Keratinocyte (primary cell): ENCODE results near the gene MADD. TPM values are rescaled to one million over a fixed set of nuclear protein-coding genes. Genes with fewer than 3 reads are reported as not detected.

Experiments used
- DNase-seq: peaks from one replicate; pipeline ENCODE4 v3.0.0-alpha.2; 2011; ENCODE audit warnings: low read depth, missing footprints, low spot score
- FAIRE-seq: peaks from 2 replicates; lab custom pipeline; 2011; peaks lifted over from hg19 to GRCh38; lab: Jason Lieb, UNC
- H2AFZ ChIP-seq: 2 replicates; pipeline ENCODE4 v1.6.0; 2012; ENCODE audit warnings: low read length, control low read depth, inconsistent platforms; ENCODE audit not compliant: control insufficient read depth
- H3K27ac ChIP-seq: 2 replicates; pipeline ENCODE4 v1.5.1; 2011; ENCODE audit warnings: low read length; ENCODE audit not compliant: control insufficient read depth, insufficient read depth
- H3K27me3 ChIP-seq: 3 replicates; pipeline ENCODE4 v1.6.0; 2011; ENCODE audit warnings: low read length; ENCODE audit not compliant: control insufficient read depth, insufficient read depth; ENCODE audit errors: extremely low read depth
- H3K36me3 ChIP-seq, 2 experiments: 2 replicates in 1 of 2; 3 replicates in 1 of 2; pipeline ENCODE4 v1.5.1; 2011; ENCODE audit warnings: low read length in 2 of 2, mild to moderate bottlenecking in 1 of 2; ENCODE audit not compliant: control insufficient read depth in 2 of 2, insufficient read depth in 2 of 2; ENCODE audit errors: extremely low read depth in 1 of 2
- H3K4me1 ChIP-seq: 3 replicates; pipeline ENCODE4 v1.5.1; 2011; ENCODE audit warnings: low read length; ENCODE audit not compliant: control insufficient read depth, insufficient read depth; ENCODE audit errors: extremely low read depth
- H3K4me2 ChIP-seq: 3 replicates; pipeline ENCODE4 v1.6.0; 2011; ENCODE audit warnings: low read depth, low read length; ENCODE audit not compliant: control insufficient read depth, insufficient read depth; ENCODE audit errors: extremely low read depth
- H3K4me3 ChIP-seq, 3 experiments: fragments of 200-600 bp in 1 of 3; sonication (generic) in 1 of 3; 2 replicates in 2 of 3; 3 replicates in 1 of 3; pipeline ENCODE4 v1.5.1; 2011 to 2016; ENCODE audit warnings: low read length in 3 of 3, mild to moderate bottlenecking in 3 of 3, control low read depth in 2 of 3, inconsistent platforms in 1 of 3, low read depth in 1 of 3, mixed read lengths in 1 of 3, mixed run types in 1 of 3, moderate library complexity in 1 of 3; ENCODE audit not compliant: control insufficient read depth in 2 of 3, insufficient read depth in 2 of 3; ENCODE audit errors: extremely low read depth in 1 of 3
- H3K79me2 ChIP-seq: 2 replicates; pipeline ENCODE4 v1.6.0; 2012; ENCODE audit warnings: low read length; ENCODE audit not compliant: control insufficient read depth, insufficient read depth
- H3K9ac ChIP-seq: 3 replicates; pipeline ENCODE4 v1.6.0; 2011; ENCODE audit warnings: low read length; ENCODE audit not compliant: control insufficient read depth, insufficient read depth; ENCODE audit errors: extremely low read depth
- H3K9me1 ChIP-seq: 3 replicates; pipeline ENCODE4 v1.6.0; 2011; ENCODE audit warnings: low read length; ENCODE audit not compliant: control insufficient read depth, insufficient read depth; ENCODE audit errors: extremely low read depth
- H3K9me3 ChIP-seq: 2 replicates; pipeline ENCODE4 v1.5.1; 2012; ENCODE audit warnings: low read depth, low read length; ENCODE audit not compliant: control insufficient read depth
- H4K20me1 ChIP-seq: 3 replicates; pipeline ENCODE4 v1.6.0; 2011; ENCODE audit warnings: low read length; ENCODE audit not compliant: control insufficient read depth, insufficient read depth; ENCODE audit errors: extremely low read depth
- CTCF ChIP-seq, 3 experiments: IDR thresholded peaks in 1 of 3; conservative IDR thresholded peaks in 1 of 3; optimal IDR thresholded peaks in 1 of 3; 2 replicates in 2 of 3; 3 replicates in 1 of 3; pipeline versions ENCODE3 to v1.5.1; 2011; ENCODE audit warnings: low read length in 3 of 3, mild to moderate bottlenecking in 3 of 3, moderate library complexity in 2 of 3, control low read depth in 1 of 3, inconsistent platforms in 1 of 3; ENCODE audit not compliant: insufficient read depth in 2 of 3; ENCODE audit errors: extremely low read depth in 1 of 3
- EZH2 ChIP-seq: IDR thresholded peaks from one replicate; pipeline ENCODE4 v1.6.1; 2012; ENCODE audit warnings: inconsistent platforms, mild to moderate bottlenecking, low read length, moderate library complexity
- dilution Hi-C: fragments of 300-500 bp; cut with MboI; formaldehyde crosslinking; loops from one replicate; pipeline ENCODE4 v1.7.0; 2020; ENCODE audit warnings: low sequenced_read_pairs; ENCODE audit not compliant: extremely low pct_ligation_motif_present
- polyA plus RNA-seq, 5 experiments: library from polyadenylated mRNA; depleted of rRNA in 3 of 5; stranded (reverse) in 3 of 5; stranded (forward) in 1 of 5; unstranded in 1 of 5; fragments of >200 nt; gene quantifications; 1 replicate in 1 of 5; 2 replicates in 3 of 5; 3 replicates in 1 of 5; pipeline versions ENCODE4 v1.2.1 to v1.2.3, GENCODE V29; 2011 to 2012; ENCODE audit warnings: missing spikeins in 2 of 5, low read depth in 1 of 5, low replicate concordance in 1 of 5

MADD gene
- polyA plus RNA-seq, 1 donor (not counting 4 experiments of a cell fraction or from before 2014, with no cell fraction given), result 11.9 TPM

DNA sequence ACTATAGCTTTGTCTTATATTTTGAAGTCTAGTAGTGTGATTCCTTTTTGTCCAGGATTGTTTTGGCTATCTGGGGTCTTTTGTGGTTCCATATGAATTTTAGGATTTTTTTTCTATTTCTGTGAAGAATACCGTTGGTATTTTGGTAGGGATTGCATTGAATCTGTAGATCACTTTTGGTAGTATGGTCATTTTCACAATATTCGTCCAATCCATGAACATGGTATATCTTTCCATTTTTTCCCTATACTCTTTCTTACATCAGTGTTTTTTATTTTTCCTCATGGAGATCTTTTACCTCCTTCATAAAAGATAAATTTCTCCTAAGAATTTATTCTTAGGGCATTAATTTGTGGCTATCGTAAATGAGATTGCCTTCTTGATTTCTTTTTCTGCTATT is 29.1 kb downstream of the MADD start:
- H3K79me2 ChIP-seq, result no peaks in the 10 kb centered on the region
- H3K9me3 ChIP-seq, result no peaks in the 10 kb centered on the region
- TF ChIP-seq EZH2 (no peak), CTCF (optimal IDR thresholded peaks at IDR 0.05 in 1 of 3, IDR thresholded peaks at IDR 0.05 in 1 of 3, conservative IDR thresholded peaks at IDR 0.05 in 1 of 3; ENCODE audit: extremely low read depth in 1 of 3, insufficient read depth in 2 of 3, low read length in 3 of 3) (no peak)
- no peak overlapping the region for H3K4me2 ChIP-seq
- no peak overlapping the region for H3K9ac ChIP-seq
- dilution Hi-C loops, result no loop called here
- no peaks in the 10 kb centered on the region for H4K20me1 ChIP-seq
- H2AFZ ChIP-seq, result no peak overlapping the region
- DNase-seq, result no peak
- H3K36me3 ChIP-seq, result peaks cover 8 to 16% of the 10 kb centered on the region in 2 experiments
- no peaks in the 10 kb centered on the region for H3K27me3 ChIP-seq
- H3K4me1 ChIP-seq, result no peaks in the 10 kb centered on the region
- no peaks in the 10 kb centered on the region for H3K9me1 ChIP-seq
- H3K4me3 ChIP-seq, result no peak overlapping the region
- no peak for FAIRE-seq
- H3K27ac ChIP-seq, result no peak overlapping the region

DNA sequence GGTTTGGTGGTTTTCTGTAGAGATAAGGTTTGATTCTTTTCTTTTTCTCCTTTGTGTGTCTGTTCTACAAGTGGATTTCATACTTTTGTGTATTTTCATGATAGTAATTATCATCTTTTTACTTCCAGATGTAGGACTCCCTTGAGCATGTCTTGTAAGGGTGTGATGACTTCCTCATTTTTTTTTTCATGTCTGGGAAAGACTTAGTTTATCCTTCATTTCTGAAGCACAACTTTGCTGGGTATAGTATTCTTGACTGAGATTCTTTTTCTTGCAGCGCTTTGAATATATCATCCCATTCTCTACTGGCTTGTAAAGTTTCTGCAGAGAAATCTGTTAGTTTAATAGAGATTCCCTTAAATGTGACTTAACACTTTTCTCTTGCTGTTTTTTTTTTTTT is 32.9 kb downstream of the MADD start:
- TF ChIP-seq EZH2 (no peak), CTCF (optimal IDR thresholded peaks at IDR 0.05 in 1 of 3, IDR thresholded peaks at IDR 0.05 in 1 of 3, conservative IDR thresholded peaks at IDR 0.05 in 1 of 3; ENCODE audit: extremely low read depth in 1 of 3, insufficient read depth in 2 of 3, low read length in 3 of 3) (no peak)
- Histone ChIP-seq H2AFZ (no peak overlapping the region), H3K27ac (no peak overlapping the region), H4K20me1 (no peaks in the 10 kb centered on the region), H3K36me3 (peaks cover 2 to 16% of the 10 kb centered on the region in 2 experiments), H3K9ac (no peak overlapping the region), H3K27me3 (no peaks in the 10 kb centered on the region), H3K4me3 (no peak overlapping the region), H3K4me1 (peaks cover 10% of the 10 kb centered on the region), H3K4me2 (no peak overlapping the region), H3K9me3 (no peaks in the 10 kb centered on the region), H3K79me2 (no peaks in the 10 kb centered on the region), H3K9me1 (no peaks in the 10 kb centered on the region)
- no peak for DNase-seq
- dilution Hi-C loops, result no loop called here
- FAIRE-seq, result no peak
